Mesothelial cell of epicardium (in vitro differentiated cells): Measurements from ENCODE around the gene PAPLN. TPM values are rescaled to one million over a fixed set of nuclear protein-coding genes. Genes with fewer than 3 reads are reported as not detected.

Experiments used
- DNase-seq, 2 experiments: peaks; one replicate each; pipeline ENCODE4 v3.0.0; 2021; ENCODE audit warnings: low spot score in 2 of 2; ENCODE audit not compliant: unreplicated experiment in 2 of 2
- H3K27ac Mint-ChIP-seq: 2 replicates; pipeline ENCODE4 v1.8.0; 2021; ENCODE audit warnings: mixed read lengths
- H3K27me3 Mint-ChIP-seq: 2 replicates; pipeline ENCODE4 v1.8.0; 2021; ENCODE audit warnings: low read depth, mixed read lengths
- H3K36me3 Mint-ChIP-seq: 2 replicates; pipeline ENCODE4 v1.8.0; 2021; ENCODE audit warnings: mixed read lengths
- H3K4me1 Mint-ChIP-seq: 2 replicates; pipeline ENCODE4 v1.8.0; 2021; ENCODE audit warnings: mixed read lengths
- H3K4me3 Mint-ChIP-seq: 2 replicates; pipeline ENCODE4 v1.8.0; 2021; ENCODE audit warnings: mild to moderate bottlenecking, moderate library complexity, mixed read lengths
- H3K9me3 Mint-ChIP-seq: 2 replicates; pipeline ENCODE4 v1.8.0; 2021; ENCODE audit warnings: mixed read lengths
- total RNA-seq: library from RNA; stranded (reverse); gene quantifications from 3 replicates; pipeline ENCODE4 v1.2.1, GENCODE V29; 2021
- TF ChIP-seq, protein P1 (sequence below): fragments of 200-600 bp; sonication (generic); IDR thresholded peaks from one replicate; pipeline ENCODE4 v1.5.0; 2021; ENCODE audit warnings: antibody characterized with exemption; ENCODE audit not compliant: unreplicated experiment

The PAPLN gene
- total RNA-seq, 1 donor from 2014 or later: 10.6 TPM

DNA sequence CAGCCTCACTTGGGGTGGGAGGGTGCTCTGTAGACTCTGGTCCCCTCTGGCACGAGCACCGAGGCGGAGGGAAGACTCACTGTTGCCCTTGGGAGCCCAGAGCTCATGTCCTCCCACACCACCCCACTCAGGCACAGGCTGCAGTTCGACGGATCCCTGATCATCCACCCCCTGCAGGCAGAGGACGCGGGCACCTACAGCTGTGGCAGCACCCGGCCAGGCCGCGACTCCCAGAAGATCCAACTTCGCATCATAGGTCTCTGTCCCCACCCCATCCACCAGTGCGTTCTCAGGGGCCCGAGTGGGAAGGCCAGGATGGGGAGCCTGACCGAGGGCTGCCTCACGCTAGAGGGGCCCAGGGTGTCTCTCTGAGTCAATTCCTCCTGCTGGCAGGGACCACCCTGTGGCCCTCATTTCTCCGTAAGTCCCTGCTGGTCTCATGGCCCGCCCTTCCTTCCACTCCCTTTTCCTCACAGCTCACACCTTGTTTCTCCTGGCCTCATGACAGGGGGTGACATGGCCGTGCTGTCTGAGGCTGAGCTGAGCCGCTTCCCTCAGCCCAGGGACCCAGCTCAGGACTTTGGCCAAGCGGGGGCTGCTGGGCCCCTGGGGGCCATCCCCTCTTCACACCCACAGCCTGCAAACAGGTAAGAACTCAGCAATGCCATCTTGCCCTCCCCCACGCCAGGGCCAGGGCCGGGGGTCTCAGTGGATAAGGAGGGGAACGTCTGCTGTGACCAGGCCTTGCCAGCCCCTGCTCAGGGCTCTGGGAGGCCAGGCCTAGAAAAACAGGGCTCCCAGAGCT, 27.0 kb downstream of the PAPLN start:
- H3K4me3 Mint-ChIP-seq: no peak overlapping the region
- no peak for DNase-seq
- no peaks in the 10 kb centered on the region for H3K36me3 Mint-ChIP-seq
- TF ChIP-seq, protein P1, sequence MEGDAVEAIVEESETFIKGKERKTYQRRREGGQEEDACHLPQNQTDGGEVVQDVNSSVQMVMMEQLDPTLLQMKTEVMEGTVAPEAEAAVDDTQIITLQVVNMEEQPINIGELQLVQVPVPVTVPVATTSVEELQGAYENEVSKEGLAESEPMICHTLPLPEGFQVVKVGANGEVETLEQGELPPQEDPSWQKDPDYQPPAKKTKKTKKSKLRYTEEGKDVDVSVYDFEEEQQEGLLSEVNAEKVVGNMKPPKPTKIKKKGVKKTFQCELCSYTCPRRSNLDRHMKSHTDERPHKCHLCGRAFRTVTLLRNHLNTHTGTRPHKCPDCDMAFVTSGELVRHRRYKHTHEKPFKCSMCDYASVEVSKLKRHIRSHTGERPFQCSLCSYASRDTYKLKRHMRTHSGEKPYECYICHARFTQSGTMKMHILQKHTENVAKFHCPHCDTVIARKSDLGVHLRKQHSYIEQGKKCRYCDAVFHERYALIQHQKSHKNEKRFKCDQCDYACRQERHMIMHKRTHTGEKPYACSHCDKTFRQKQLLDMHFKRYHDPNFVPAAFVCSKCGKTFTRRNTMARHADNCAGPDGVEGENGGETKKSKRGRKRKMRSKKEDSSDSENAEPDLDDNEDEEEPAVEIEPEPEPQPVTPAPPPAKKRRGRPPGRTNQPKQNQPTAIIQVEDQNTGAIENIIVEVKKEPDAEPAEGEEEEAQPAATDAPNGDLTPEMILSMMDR: no peak
- H3K9me3 Mint-ChIP-seq: no peaks in the 10 kb centered on the region
- no peaks in the 10 kb centered on the region for H3K27me3 Mint-ChIP-seq
- no peak overlapping the region for H3K27ac Mint-ChIP-seq
- no peaks in the 10 kb centered on the region for H3K4me1 Mint-ChIP-seq

DNA sequence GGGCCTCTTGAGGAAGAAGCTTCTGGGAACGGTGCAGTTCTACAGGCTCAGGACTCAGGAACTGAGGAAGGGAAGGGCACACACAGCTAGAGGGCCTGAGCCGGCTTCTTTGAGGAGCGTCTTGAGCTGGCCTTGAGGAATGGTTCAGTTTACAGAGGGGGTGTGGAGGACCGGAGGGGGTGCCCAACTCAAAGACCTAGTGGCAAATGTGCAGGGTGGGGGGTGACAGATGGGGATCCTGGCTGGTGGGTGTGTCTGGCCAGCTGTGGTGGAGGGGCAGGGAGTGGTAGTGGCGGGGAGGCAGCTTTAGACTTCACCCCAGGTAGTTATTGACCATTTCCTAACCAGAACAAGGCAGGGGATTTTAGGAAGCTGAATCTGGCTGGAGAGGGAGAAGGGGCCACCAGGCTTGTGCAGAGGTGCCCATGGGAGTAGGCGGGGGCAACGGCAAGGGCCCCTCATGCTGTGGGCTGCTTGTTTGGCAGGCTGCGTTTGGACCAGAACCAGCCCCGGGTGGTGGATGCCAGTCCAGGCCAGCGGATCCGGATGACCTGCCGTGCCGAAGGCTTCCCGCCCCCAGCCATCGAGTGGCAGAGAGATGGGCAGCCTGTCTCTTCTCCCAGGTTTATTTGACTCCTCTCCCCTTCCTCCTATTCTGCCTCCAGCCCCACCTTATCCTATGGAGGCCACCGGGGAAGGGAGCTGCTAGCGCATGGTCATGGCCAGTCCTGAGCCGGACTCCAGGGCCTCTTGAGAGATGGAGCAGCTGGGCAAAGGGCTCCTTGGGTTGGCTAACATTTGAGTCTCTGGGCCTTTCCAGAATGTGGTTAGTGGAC, 27.8 kb downstream of the PAPLN start:
- Mint-ChIP-seq H3K27ac (no peak overlapping the region), H3K4me3 (no peak overlapping the region), H3K4me1 (no peaks in the 10 kb centered on the region), H3K36me3 (no peaks in the 10 kb centered on the region), H3K27me3 (no peaks in the 10 kb centered on the region), H3K9me3 (no peaks in the 10 kb centered on the region)
- no peak for DNase-seq
- TF ChIP-seq, protein P1: no peak

DNA sequence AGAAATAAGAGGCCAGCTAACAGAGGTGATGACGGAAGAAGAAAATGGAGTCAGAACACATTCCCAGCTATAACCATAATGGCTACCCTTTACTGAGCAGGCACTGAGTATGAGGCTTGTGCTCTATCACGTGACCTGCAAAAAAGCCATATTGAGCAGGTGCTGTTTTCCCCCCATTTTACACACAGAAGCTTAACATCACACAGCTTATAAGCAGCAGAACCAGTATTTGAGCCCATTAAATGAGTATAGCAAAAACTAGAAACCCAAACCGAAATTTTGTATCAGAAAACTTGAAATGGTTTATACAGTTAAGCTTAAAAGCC, 28.4 kb downstream of the PAPLN start:
- no peaks in the 10 kb centered on the region for H3K9me3 Mint-ChIP-seq
- H3K36me3 Mint-ChIP-seq: no peaks in the 10 kb centered on the region
- no peak overlapping the region for H3K4me3 Mint-ChIP-seq
- no peak for DNase-seq
- H3K27me3 Mint-ChIP-seq: peaks cover 5% of the 10 kb centered on the region
- no peak overlapping the region for H3K27ac Mint-ChIP-seq
- H3K4me1 Mint-ChIP-seq: peaks cover 5% of the 10 kb centered on the region
- TF ChIP-seq, protein P1: no peak

DNA sequence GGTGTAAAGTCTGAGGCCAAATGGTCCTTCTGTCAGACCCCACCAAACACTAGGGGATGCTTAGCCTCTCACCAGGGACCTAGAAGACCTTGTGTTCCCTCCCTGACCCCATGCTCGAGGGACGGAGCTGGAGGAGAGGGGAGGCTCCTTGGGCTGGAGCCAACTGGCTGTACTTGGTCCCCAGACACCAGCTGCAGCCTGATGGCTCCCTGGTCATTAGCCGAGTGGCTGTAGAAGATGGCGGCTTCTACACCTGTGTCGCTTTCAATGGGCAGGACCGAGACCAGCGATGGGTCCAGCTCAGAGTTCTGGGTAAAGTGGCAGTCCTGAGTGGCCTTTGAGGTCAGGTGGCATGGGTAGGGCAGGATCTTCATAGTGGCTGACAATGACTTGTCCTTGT, 29.0 kb downstream of the PAPLN start:
- H3K9me3 Mint-ChIP-seq: no peaks in the 10 kb centered on the region
- TF ChIP-seq, protein P1: no peak
- no peaks in the 10 kb centered on the region for H3K36me3 Mint-ChIP-seq
- DNase-seq: no peak
- H3K27ac Mint-ChIP-seq: no peak overlapping the region
- peaks cover 6% of the 10 kb centered on the region for H3K4me1 Mint-ChIP-seq
- H3K4me3 Mint-ChIP-seq: no peak overlapping the region
- peaks cover 6% of the 10 kb centered on the region for H3K27me3 Mint-ChIP-seq

DNA sequence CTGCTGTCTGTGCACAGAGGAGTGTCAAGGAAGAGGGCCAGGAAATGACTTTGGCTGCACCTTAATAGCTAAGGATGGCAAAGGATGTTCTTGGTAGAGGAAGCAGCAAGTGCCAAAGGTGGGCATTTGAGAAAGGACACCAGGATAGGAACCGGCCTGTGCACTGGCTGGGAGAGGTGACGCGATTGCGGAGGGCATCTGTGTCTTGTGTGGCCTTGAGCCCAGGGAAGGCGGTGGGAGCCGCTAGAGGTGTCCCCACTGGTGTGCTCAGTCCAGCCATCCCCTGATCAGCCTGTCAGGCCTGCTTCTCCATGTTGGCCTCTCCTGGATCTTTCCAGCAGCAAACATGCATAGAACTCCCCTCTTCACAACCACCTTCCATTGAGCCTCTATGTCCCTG, 30.2 kb downstream of the PAPLN start:
- no peak overlapping the region for H3K4me3 Mint-ChIP-seq
- H3K9me3 Mint-ChIP-seq: no peaks in the 10 kb centered on the region
- peaks cover 6% of the 10 kb centered on the region for H3K27me3 Mint-ChIP-seq
- H3K36me3 Mint-ChIP-seq: no peaks in the 10 kb centered on the region
- no peak for DNase-seq
- H3K27ac Mint-ChIP-seq: no peak overlapping the region
- peaks cover 6% of the 10 kb centered on the region for H3K4me1 Mint-ChIP-seq
- TF ChIP-seq, protein P1: no peak
